ENCODE data around the gene PGBD5. TPM values are rescaled to one million over a fixed set of nuclear protein-coding genes. Genes with fewer than 3 reads are reported as not detected.

Gene PGBD5
- total RNA-seq, 4 donors from 2014 or later, result 0.79 to 2.6 (median 1.1) TPM

DNA sequence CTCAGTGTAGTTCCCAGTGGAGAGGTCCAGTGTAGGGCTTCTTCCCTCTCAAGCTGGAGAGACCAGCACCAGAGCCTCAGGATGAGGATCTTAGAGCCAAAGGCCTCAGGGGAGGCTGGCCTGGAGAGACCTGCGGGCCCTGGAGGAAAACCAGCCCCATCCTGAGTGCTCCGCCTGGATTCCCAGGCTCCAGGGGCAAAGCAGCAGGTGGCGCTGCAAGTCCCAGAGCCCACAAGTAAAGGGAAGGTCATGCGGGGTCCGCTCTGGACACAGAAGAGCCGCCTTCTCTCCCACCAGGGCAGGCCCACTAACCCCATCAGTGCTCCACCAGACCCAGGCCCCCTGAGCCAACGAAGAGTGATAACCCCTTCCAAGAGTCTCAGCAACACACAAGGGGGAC, 22.7 kb downstream of the PGBD5 start:
- WGBS, 2 donors (ENCODE audit: low coverage in 1 of 2), result 93% methylated on average over 4 of the region's 7 CpGs; no CpG with 5 or more reads in 1 of the 2 donors
- no peaks in the 10 kb centered on the region for H3K27me3 ChIP-seq
- intact Hi-C loops (cut with DNase I; ENCODE audit: low total_unique reads) (no loop called here), in situ Hi-C loops (cut with MboI; ENCODE audit: low pct_ligation_motif_present in 1 of 4, low pct_unique_long_range_greater_than_20kb in 1 of 4, low sequenced_read_pairs in 3 of 4) (no loop called here)
- DNase-seq, result no peak
- H3K4me1 ChIP-seq, result no peaks in the 10 kb centered on the region
- no peak overlapping the region for H3K4me3 ChIP-seq
- H3K9me3 ChIP-seq, result no peaks in the 10 kb centered on the region
- no peak overlapping the region for H3K27ac ChIP-seq
- TF ChIP-seq POLR2AphosphoS5 (IDR thresholded peaks at IDR 0.05) (no peak), EP300 (IDR thresholded peaks at IDR 0.05; ENCODE audit: low read depth) (no peak), POLR2A (IDR thresholded peaks at IDR 0.05) (no peak)
- TF ChIP-seq, protein P1, sequence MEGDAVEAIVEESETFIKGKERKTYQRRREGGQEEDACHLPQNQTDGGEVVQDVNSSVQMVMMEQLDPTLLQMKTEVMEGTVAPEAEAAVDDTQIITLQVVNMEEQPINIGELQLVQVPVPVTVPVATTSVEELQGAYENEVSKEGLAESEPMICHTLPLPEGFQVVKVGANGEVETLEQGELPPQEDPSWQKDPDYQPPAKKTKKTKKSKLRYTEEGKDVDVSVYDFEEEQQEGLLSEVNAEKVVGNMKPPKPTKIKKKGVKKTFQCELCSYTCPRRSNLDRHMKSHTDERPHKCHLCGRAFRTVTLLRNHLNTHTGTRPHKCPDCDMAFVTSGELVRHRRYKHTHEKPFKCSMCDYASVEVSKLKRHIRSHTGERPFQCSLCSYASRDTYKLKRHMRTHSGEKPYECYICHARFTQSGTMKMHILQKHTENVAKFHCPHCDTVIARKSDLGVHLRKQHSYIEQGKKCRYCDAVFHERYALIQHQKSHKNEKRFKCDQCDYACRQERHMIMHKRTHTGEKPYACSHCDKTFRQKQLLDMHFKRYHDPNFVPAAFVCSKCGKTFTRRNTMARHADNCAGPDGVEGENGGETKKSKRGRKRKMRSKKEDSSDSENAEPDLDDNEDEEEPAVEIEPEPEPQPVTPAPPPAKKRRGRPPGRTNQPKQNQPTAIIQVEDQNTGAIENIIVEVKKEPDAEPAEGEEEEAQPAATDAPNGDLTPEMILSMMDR (IDR thresholded peaks at IDR 0.05), result no peak
- no peaks in the 10 kb centered on the region for H3K36me3 ChIP-seq

GRCh38 chr1:230401763-230402294, 24.3 kb downstream of the PGBD5 start:
- DNase-seq, result no peak
- Histone ChIP-seq H3K9me3 (no peaks in the 10 kb centered on the region), H3K4me1 (no peaks in the 10 kb centered on the region), H3K4me3 (no peak overlapping the region), H3K27ac (no peak overlapping the region), H3K27me3 (no peaks in the 10 kb centered on the region), H3K36me3 (no peaks in the 10 kb centered on the region)
- WGBS, 2 donors (ENCODE audit: low coverage in 1 of 2), result 47% methylated on average over 8 of the region's 8 CpGs; no CpG with 5 or more reads in 1 of the 2 donors
- in situ Hi-C loops (cut with MboI; ENCODE audit: low pct_ligation_motif_present in 1 of 4, low pct_unique_long_range_greater_than_20kb in 1 of 4, low sequenced_read_pairs in 3 of 4) (no loop called here), intact Hi-C loops (cut with DNase I; ENCODE audit: low total_unique reads) (no loop called here)
- TF ChIP-seq, protein P1 (IDR thresholded peaks at IDR 0.05), result no peak
- no peak for TF ChIP-seq EP300 (IDR thresholded peaks at IDR 0.05; ENCODE audit: low read depth)
- no peak for TF ChIP-seq POLR2AphosphoS5 (IDR thresholded peaks at IDR 0.05)
- TF ChIP-seq POLR2A (IDR thresholded peaks at IDR 0.05), result no peak

- no peak for DNase-seq
- intact Hi-C loops (cut with DNase I; ENCODE audit: low total_unique reads), result no loop called here
- Histone ChIP-seq H3K9me3 (no peaks in the 10 kb centered on the region), H3K36me3 (no peaks in the 10 kb centered on the region), H3K27me3 (no peaks in the 10 kb centered on the region), H3K4me3 (no peak overlapping the region), H3K4me1 (no peaks in the 10 kb centered on the region), H3K27ac (no peak overlapping the region)
- in situ Hi-C loops (cut with MboI; ENCODE audit: low pct_ligation_motif_present in 1 of 4, low pct_unique_long_range_greater_than_20kb in 1 of 4, low sequenced_read_pairs in 3 of 4), result no loop called here
- TF ChIP-seq, protein P1 (IDR thresholded peaks at IDR 0.05), result no peak
- no peak for TF ChIP-seq POLR2A (IDR thresholded peaks at IDR 0.05)
- no peak for TF ChIP-seq POLR2AphosphoS5 (IDR thresholded peaks at IDR 0.05)
- TF ChIP-seq EP300 (IDR thresholded peaks at IDR 0.05; ENCODE audit: low read depth), result no peak
- WGBS, 2 donors (ENCODE audit: low coverage in 1 of 2), result 90 to 100% methylated on average over 1 to 14 of the region's 14 CpGs
Measured at GRCh38 chr1:230401101-230401500, 25.0 kb downstream of the PGBD5 start.

GRCh38 chr1:230400007-230400344, 26.2 kb downstream of the PGBD5 start:
- in situ Hi-C loops (cut with MboI; ENCODE audit: low pct_ligation_motif_present in 1 of 4, low pct_unique_long_range_greater_than_20kb in 1 of 4, low sequenced_read_pairs in 3 of 4), result no loop called here
- 79 to 90% methylated on average over 5 to 8 of the region's 8 CpGs for WGBS, 2 donors (ENCODE audit: low coverage in 1 of 2)
- H3K4me1 ChIP-seq, result no peaks in the 10 kb centered on the region
- no peaks in the 10 kb centered on the region for H3K27me3 ChIP-seq
- intact Hi-C loops (cut with DNase I; ENCODE audit: low total_unique reads), result no loop called here
- no peaks in the 10 kb centered on the region for H3K9me3 ChIP-seq
- H3K27ac ChIP-seq, result no peak overlapping the region
- DNase-seq, result no peak
- no peaks in the 10 kb centered on the region for H3K36me3 ChIP-seq
- no peak overlapping the region for H3K4me3 ChIP-seq
- TF ChIP-seq, protein P1 (IDR thresholded peaks at IDR 0.05), result no peak
- TF ChIP-seq POLR2AphosphoS5 (IDR thresholded peaks at IDR 0.05), result no peak
- no peak for TF ChIP-seq POLR2A (IDR thresholded peaks at IDR 0.05)
- TF ChIP-seq EP300 (IDR thresholded peaks at IDR 0.05; ENCODE audit: low read depth), result no peak

Data from transverse colon (tissue), 4 donors.